Activated CD4-positive, alpha-beta T cell treated with anti-CD3 and anti-CD28 coated beads, Interleukin-10, Interleukin-2, amounts not matched to agents 100 ng/mL and 50 ng/mL, durations not matched to agents 16 hours and 8 hours (primary cell): Measurements from ENCODE around the gene SMYD3.

Source experiments
- DNase-seq: peaks from one replicate; pipeline ENCODE4 v3.0.0-alpha.2; 2020

The SMYD3 gene

GRCh38 chr1:245934409-245934808 lies 572.7 kb downstream of the SMYD3 start:
- DNase-seq: no peak

GRCh38 chr1:245933431-245934045 lies 573.5 kb downstream of the SMYD3 start:
- no peak for DNase-seq

- DNase-seq: no peak
Observed at GRCh38 chr1:245932302-245932972, 574.6 kb downstream of the SMYD3 start.

- DNase-seq: no peak
Observed at GRCh38 chr1:245931450-245931849, 575.6 kb downstream of the SMYD3 start.

GRCh38 chr1:245929224-245929623 lies 577.9 kb downstream of the SMYD3 start:
- no peak for DNase-seq

- no peak for DNase-seq
Observed at GRCh38 chr1:245926888-245927287, 580.2 kb downstream of the SMYD3 start.

GRCh38 chr1:245923215-245923614 lies 583.9 kb downstream of the SMYD3 start:
- no peak for DNase-seq

GRCh38 chr1:245921417-245921816 lies 585.7 kb downstream of the SMYD3 start:
- DNase-seq: no peak

GRCh38 chr1:245917403-245917802 lies 589.7 kb downstream of the SMYD3 start:
- DNase-seq: no peak

GRCh38 chr1:245915841-245916240 lies 591.2 kb downstream of the SMYD3 start:
- DNase-seq: no peak

GRCh38 chr1:245915406-245915805 lies 591.7 kb downstream of the SMYD3 start:
- no peak for DNase-seq

GRCh38 chr1:245908543-245908942 lies 598.5 kb downstream of the SMYD3 start:
- DNase-seq: no peak

GRCh38 chr1:245906207-245906606 lies 600.9 kb downstream of the SMYD3 start:
- DNase-seq: no peak

GRCh38 chr1:245903851-245904250 lies 603.2 kb downstream of the SMYD3 start:
- DNase-seq: no peak

- no peak for DNase-seq
Observed at GRCh38 chr1:245901565-245901964, 605.5 kb downstream of the SMYD3 start.

- DNase-seq: no peak
Observed at GRCh38 chr1:245901037-245901436, 606.0 kb downstream of the SMYD3 start.

- no peak for DNase-seq
Observed at GRCh38 chr1:245898581-245898980, 608.5 kb downstream of the SMYD3 start.

GRCh38 chr1:245896258-245896657 lies 610.8 kb downstream of the SMYD3 start:
- DNase-seq: no peak

- DNase-seq: no peak
Observed at GRCh38 chr1:245895455-245895959, 611.6 kb downstream of the SMYD3 start.

- DNase-seq: no peak
Observed at GRCh38 chr1:245894843-245895242, 612.2 kb downstream of the SMYD3 start.

GRCh38 chr1:245893025-245893424 lies 614.1 kb downstream of the SMYD3 start:
- no peak for DNase-seq

- no peak for DNase-seq
Observed at GRCh38 chr1:245888809-245889208, 618.3 kb downstream of the SMYD3 start.

GRCh38 chr1:245887829-245888228 lies 619.2 kb downstream of the SMYD3 start:
- DNase-seq: no peak

GRCh38 chr1:245881767-245882391 lies 625.2 kb downstream of the SMYD3 start:
- DNase-seq: no peak
